Prostate gland (tissue), 2 donors: ENCODE results near the gene PRKG1. TPM values are rescaled to one million over a fixed set of nuclear protein-coding genes. Genes with fewer than 3 reads are reported as not detected.

Experiments used
- DNase-seq: peaks from one replicate; pipeline ENCODE4 v3.0.0-alpha.2; 2019; ENCODE audit warnings: low spot score
- H3K27ac ChIP-seq, 2 donors: fragments of 200-600 bp; sonication (generic); 2 replicates each; pipeline ENCODE4 v1.5.1; 2017 to 2019
- H3K27me3 ChIP-seq: fragments of 200-600 bp; sonication (generic); replicated peaks from 2 replicates; pipeline ENCODE4 v1.5.1; 2019; ENCODE audit not compliant: insufficient read depth
- H3K36me3 ChIP-seq, 2 donors: fragments of 200-600 bp; sonication (generic); 1 replicate in 1 of 2; 2 replicates in 1 of 2; pipeline versions ENCODE4 v1.5.1 to v1.8.1; 2017 to 2019
- H3K4me1 ChIP-seq: fragments of 200-600 bp; sonication (generic); replicated peaks from 2 replicates; pipeline ENCODE4 v1.5.1; 2019
- H3K4me3 ChIP-seq, 2 donors: fragments of 200-600 bp; sonication (generic); 2 replicates each; pipeline ENCODE4 v1.5.1; 2017 to 2019
- H3K9me3 ChIP-seq: fragments of 200-600 bp; sonication (generic); 2 replicates; pipeline ENCODE4 v1.5.1; 2017
- CTCF ChIP-seq, 4 experiments: fragments of 200-600 bp in 2 of 4; fragments of 450-650 bp in 2 of 4; sonication (generic) in 2 of 4; IDR thresholded peaks; 1 replicate in 3 of 4; 2 replicates in 1 of 4; pipeline ENCODE4 v1.5.1; 2016 to 2019; ENCODE audit warnings: antibody characterized with exemption in 4 of 4, mild to moderate bottlenecking in 2 of 4, moderate library complexity in 2 of 4
- POLR2A ChIP-seq: fragments of 450-650 bp; IDR thresholded peaks from one replicate; pipeline ENCODE4 v1.6.1; 2016; ENCODE audit warnings: antibody characterized with exemption, mild to moderate bottlenecking
- POLR2AphosphoS5 ChIP-seq: sonication (generic); formaldehyde crosslinking; IDR thresholded peaks from one replicate; pipeline ENCODE4 v1.6.1; 2017; ENCODE audit warnings: antibody characterized with exemption
- WGBS: methylation state at CpG from one replicate; pipeline ENCODE4 v1.1.5; 2018; 5-methylcytosine and 5-hydroxymethylcytosine counted together
- intact Hi-C: fragments of 100-400 bp; cut with DNase I; formaldehyde crosslinking; loops from one replicate; pipeline ENCODE4 v1.14.2; 2022
- total RNA-seq, 2 donors: library from RNA; depleted of rRNA; stranded (reverse); fragments of >200 nt; gene quantifications; one replicate each; pipeline ENCODE4 v1.1.0, GENCODE V29; 2016

PRKG1 gene
- total RNA-seq, 2 donors from 2014 or later: 2.7 to 9.0 TPM

DNA sequence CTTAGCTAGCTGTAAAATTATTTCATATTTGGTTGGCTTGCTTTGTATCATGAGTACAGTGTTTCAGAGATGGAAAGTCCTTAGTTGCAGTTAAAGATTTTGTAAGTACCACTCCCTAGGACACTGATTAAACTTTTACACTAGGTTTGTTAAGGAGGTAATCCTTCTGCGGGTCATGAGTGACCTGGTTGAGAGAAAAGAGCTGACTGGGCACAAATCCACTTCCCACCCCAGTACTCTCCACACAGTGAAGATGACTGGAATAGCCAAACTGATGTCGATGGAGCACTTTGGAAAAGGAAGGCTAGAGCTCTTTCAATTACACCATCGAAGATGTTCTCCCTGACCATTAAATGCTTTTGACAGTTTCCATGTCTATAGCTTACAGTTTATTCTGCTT lies 433.2 kb downstream of the PRKG1 start:
- Histone ChIP-seq H3K27me3 (peaks cover 2% of the 10 kb centered on the region), H3K4me1 (no peaks in the 10 kb centered on the region), H3K36me3 (no peaks in the 10 kb centered on the region), H3K4me3 (no peak overlapping the region), H3K9me3 (no peaks in the 10 kb centered on the region), H3K27ac (no peak overlapping the region)
- intact Hi-C loops: no loop called here
- TF ChIP-seq CTCF (IDR thresholded peaks at IDR 0.05): no peak
- DNase-seq: no peak
- 93% methylated on average over 3 of the region's 3 CpGs for WGBS

DNA sequence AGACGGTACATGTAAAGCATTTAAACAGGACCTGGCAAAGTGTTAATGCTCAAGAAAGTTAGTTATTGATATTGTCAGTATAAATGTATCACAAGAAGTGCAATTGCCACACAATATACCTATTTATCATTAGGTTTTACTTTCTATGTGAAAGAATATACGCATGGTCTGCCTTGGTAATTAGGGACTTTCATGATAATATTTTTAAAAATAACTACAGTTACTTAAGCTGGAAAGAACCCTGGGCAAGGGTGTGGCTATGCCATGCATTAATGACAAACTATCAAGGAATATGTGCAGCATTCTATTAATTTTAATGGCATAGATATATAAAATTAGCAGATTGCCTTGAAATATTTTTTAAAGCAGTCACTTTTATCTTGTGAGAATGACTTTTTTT lies 433.9 kb downstream of the PRKG1 start:
- no peaks in the 10 kb centered on the region for H3K9me3 ChIP-seq
- no peaks in the 10 kb centered on the region for H3K4me1 ChIP-seq
- peaks cover 2% of the 10 kb centered on the region for H3K27me3 ChIP-seq
- DNase-seq: no peak
- no peak overlapping the region for H3K4me3 ChIP-seq
- TF ChIP-seq CTCF (IDR thresholded peaks at IDR 0.05) (no peak), POLR2AphosphoS5 (no peak), POLR2A (no peak)
- intact Hi-C loops: no loop called here
- no peak overlapping the region for H3K27ac ChIP-seq
- 92% methylated on average over 2 of the region's 2 CpGs for WGBS
- H3K36me3 ChIP-seq: no peaks in the 10 kb centered on the region

- DNase-seq: no peak
- Histone ChIP-seq H3K4me3 (no peak overlapping the region), H3K9me3 (no peaks in the 10 kb centered on the region), H3K27ac (no peak overlapping the region), H3K36me3 (no peaks in the 10 kb centered on the region), H3K4me1 (no peaks in the 10 kb centered on the region), H3K27me3 (peaks cover 2% of the 10 kb centered on the region)
- no peak for TF ChIP-seq POLR2AphosphoS5
- TF ChIP-seq CTCF (IDR thresholded peaks at IDR 0.05): no peak
- TF ChIP-seq POLR2A: no peak
- WGBS: 84% methylated on average over 2 of the region's 2 CpGs
- intact Hi-C loops: no loop called here
Measured at GRCh38 chr10:51510231-51510630, 435.9 kb downstream of the PRKG1 start.

- TF ChIP-seq POLR2A (no peak), CTCF (IDR thresholded peaks at IDR 0.05) (no peak), POLR2AphosphoS5 (no peak)
- DNase-seq: no peak
- WGBS: 39% methylated on average over 2 of the region's 2 CpGs
- Histone ChIP-seq H3K27ac (no peak overlapping the region), H3K27me3 (no peaks in the 10 kb centered on the region), H3K4me1 (no peaks in the 10 kb centered on the region), H3K4me3 (no peak overlapping the region), H3K9me3 (no peaks in the 10 kb centered on the region), H3K36me3 (no peaks in the 10 kb centered on the region)
- intact Hi-C loops: no loop called here
Measured at GRCh38 chr10:51521605-51522004, 447.3 kb downstream of the PRKG1 start.

- WGBS: 84% methylated on average over 3 of the region's 3 CpGs
- intact Hi-C loops: no loop called here
- no peaks in the 10 kb centered on the region for H3K4me1 ChIP-seq
- H3K4me3 ChIP-seq: no peak overlapping the region
- no peak for DNase-seq
- no peaks in the 10 kb centered on the region for H3K36me3 ChIP-seq
- H3K27ac ChIP-seq: no peak overlapping the region
- no peaks in the 10 kb centered on the region for H3K9me3 ChIP-seq
- TF ChIP-seq POLR2A: no peak
- no peak for TF ChIP-seq CTCF (IDR thresholded peaks at IDR 0.05)
- no peak for TF ChIP-seq POLR2AphosphoS5
- H3K27me3 ChIP-seq: no peaks in the 10 kb centered on the region
Measured at GRCh38 chr10:51522858-51523257, 448.6 kb downstream of the PRKG1 start.
